ENCODE results near the gene SOX12.

DNA sequence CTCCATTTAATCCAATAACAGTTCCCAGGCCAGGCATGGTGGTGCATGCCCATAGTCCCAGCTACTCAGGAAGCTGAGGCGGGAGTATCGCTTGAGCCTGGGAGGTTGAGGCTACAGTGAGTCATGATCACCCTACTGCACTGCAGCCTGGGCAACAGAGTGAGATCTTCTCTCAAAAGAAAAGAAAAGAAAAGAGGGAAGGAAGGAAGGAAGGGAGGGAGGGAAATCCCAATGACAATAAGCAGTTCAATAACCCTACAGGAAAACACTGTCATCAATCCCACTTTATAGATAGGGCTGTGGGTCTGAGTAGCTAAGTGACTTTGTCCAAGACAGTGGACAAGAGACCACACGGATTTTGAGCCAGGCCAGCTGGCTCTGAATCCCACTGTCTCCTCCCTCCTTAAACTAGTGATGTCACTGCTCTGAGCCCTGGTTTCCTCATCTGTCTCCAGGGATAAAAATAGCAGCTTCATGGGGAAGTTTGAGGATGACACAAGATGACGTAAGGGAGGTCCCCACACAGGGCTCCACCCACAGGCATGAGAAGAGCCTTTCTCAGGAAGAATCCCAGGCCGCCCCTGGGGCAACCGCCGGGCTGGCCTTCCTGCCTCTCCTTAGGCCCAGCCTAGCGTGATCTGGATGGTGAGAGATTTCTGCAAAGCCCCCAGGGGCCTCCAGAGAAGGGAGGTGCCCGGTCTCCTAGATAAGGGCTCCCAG lies 48.0 kb downstream of the SOX12 start:
- TF ChIP-seq CTCF (IDR thresholded peaks at IDR 0.05; ENCODE audit: insufficient read depth, low read depth, low read length) (no peak), EZH2 (IDR thresholded peaks at IDR 0.05; ENCODE audit: insufficient read depth, low read length) (no peak)

Measured in astrocyte (in vitro differentiated cells and primary cell).